Hypothalamus (tissue), 51 donors: ENCODE measurements around the gene ARHGAP9.

Source experiments
- DNase-seq, 51 donors: peaks; one replicate each; lab custom pipeline; 2025; lab: John Stamatoyannopoulos, UW

The ARHGAP9 gene

DNA sequence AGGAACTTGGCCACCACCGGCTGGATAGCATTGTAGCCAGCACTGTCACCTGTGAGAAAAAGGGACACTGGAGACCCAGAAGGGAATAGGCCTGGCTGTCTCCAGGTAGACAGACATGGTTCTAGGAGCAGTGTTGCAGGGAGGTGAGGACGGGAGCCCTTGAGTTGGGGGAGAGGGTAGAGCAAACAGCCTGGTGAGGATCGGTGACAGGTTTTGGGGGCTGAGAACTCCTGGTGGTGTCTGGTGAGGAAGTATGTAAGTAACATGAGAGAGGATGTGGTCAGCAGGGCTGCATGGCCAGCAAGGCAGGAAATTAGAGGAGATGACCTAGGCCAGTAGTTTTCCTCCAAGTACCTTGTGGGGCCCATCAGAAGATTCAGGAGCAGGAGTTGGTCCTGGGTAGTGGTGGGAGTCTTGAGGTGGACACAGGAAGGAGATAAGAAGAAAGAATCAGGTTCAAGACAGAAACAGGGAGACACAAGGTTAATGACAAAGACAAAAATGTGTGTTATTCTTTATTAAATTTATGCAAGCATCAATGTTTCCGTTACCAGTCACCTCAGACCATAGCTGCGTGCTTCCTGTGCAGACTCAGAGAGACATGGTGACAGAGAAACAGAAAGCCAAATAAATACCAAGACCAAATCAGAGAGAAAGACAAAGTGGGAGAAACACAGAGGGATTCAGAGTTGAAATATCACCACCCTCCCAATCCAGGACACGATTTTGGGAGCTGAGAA lies at the start of gene ARHGAP9:
Gene ARHGAP9 (minus strand): TSS at position 491 of the 740 bp plus-strand sequence. CDS start 460 bp downstream, at position 31.
- peak in 1 of 51 donors; percentile 2 for DNase-seq

GRCh38 chr12:57528831-57529555 lies 49.3 kb upstream of the ARHGAP9 start:
- DNase-seq: no peak

- DNase-seq: no peak
Observed at GRCh38 chr12:57528176-57528575, 48.5 kb upstream of the ARHGAP9 start.

DNA sequence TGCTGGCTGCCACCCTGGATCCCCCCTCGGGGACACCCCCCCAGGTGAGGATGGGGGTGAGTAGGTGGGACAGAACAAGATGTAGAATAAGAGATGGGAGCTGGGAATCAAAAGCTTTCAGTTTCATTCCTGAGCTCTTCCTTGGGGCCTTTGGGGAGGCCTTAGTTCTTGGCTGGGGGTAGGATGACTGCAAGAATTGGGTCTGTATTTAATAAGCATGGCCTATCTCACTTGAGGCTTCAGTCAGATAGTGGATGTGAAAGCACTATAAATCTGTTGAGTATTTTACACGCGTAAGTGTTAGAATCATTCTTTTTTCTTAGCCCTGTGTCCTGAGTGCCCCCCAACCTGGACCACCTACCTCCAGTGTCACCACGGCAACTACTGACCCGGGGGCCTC lies 47.5 kb upstream of the ARHGAP9 start:
- no peak for DNase-seq

DNA sequence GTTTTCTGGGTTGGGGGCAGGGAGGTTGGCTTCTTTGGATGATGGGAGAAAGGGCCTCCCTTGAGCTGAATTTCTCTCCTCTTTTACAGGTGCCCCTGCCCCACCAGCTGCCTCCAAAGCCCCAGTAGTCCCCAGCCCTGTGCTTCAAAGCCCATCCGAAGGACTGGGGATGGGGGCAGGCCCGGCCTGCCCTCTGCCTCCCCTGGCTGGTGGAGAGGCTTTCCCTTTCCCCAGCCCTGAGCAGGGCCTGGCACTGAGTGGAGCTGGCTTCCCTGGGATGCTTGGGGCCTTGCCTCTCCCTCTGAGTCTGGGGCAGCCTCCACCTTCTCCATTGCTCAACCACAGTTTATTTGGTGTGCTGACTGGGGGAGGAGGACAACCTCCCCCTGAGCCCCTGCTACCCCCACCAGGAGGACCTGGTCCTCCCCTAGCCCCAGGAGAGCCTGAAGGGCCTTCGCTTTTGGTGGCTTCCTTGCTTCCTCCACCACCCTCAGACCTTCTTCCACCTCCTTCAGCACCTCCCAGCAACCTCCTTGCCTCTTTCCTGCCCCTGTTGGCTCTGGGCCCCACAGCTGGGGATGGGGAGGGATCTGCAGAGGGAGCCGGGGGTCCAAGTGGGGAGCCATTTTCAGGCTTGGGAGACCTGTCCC lies 46.9 kb upstream of the ARHGAP9 start:
- no peak for DNase-seq

- no peak for DNase-seq
Observed at GRCh38 chr12:57525615-57526383, 46.1 kb upstream of the ARHGAP9 start.

GRCh38 chr12:57524814-57525614 lies 45.3 kb upstream of the ARHGAP9 start:
- no peak for DNase-seq

DNA sequence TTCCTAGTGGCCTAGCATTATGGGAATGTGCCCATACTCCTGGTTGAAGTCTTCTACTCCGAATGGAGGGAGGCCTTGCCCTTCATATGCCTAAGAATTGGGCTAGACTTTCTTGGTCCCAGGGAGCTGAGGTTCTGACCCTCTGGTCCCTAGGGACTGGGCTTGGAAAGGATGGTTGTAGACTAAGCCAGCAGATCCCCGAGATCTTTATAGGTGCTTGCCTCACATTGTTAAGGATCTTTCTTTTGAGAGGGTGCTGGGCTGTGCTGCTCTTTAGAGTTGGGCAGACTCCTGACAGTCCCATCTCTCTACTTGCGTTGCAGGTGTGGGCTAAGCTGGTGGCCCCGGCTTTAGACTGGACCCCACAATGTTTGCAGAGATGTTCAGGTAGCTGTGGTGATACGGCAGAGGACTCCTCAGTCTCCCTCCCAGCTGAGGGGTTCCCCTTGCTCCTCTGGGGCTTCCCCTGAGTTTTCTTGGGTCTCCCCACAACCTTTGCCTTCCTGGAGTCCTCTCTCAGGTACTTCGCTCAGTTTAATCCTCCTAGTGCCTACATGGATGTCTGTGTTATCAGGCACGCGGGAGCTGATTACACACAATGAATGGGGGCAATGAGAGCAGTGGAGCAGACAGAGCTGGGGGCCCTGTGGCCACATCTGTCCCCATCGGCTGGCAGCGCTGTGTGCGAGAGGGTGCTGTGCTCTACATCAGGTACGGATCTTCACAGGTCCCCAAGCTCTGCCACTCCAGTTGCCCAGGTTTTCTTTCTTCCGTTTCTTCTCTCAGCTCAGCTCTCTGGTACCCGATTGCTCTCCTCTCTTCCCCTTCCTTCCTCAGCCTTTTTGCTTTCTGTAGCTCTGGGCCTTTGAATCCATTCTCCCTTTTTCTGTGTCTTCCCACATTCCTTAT lies 44.3 kb upstream of the ARHGAP9 start:
- peak in 1 of 51 donors; percentile 2 for DNase-seq

GRCh38 chr12:57522887-57523705 lies 43.4 kb upstream of the ARHGAP9 start:
- peak in 31 of 51 donors; percentile 8 to 72 (median 49) for DNase-seq

GRCh38 chr12:57522011-57522886 lies 42.6 kb upstream of the ARHGAP9 start, which contains the start of gene MBD6:
MBD6 (plus strand) TSS chr12:57522824; CDS start chr12:57524304, 1,480 bp downstream.
- DNase-seq: peak; percentile 58 to 97 (median 88)

GRCh38 chr12:57521525-57522010 lies 41.9 kb upstream of the ARHGAP9 start:
- peak in 34 of 51 donors; percentile 10 to 77 (median 34) for DNase-seq

- peak; percentile 93 to 100 (median 99) for DNase-seq
Observed at GRCh38 chr12:57520053-57520818, 40.6 kb upstream of the ARHGAP9 start, which contains the start of gene DDIT3. DDIT3 (minus strand) TSS chr12:57520514; CDS start chr12:57517406, 3,108 bp downstream.

GRCh38 chr12:57519796-57520052 lies 40.1 kb upstream of the ARHGAP9 start:
- DNase-seq: peak in 5 of 51 donors; percentile 10 to 52 (median 25)

- no peak for DNase-seq
Observed at GRCh38 chr12:57518920-57519795, 39.5 kb upstream of the ARHGAP9 start.
